Endothelial cell of umbilical vein (primary cell): Measurements from ENCODE around the gene RYR3. TPM values are rescaled to one million over a fixed set of nuclear protein-coding genes. Genes with fewer than 3 reads are reported as not detected.

ENCODE experiments used
- BruUV-seq: library from RNA; stranded (reverse); fragments of 400-500 nt; replicated peaks from 2 replicates; lab custom pipeline; 2021; lab: Mats Ljungman, UMichigan
- CTCF ChIA-PET: fragments of 300-600, 350-600 bp; sonication (Branson Sonifier 250); formaldehyde crosslinking; loops from one replicate; lab custom pipeline; 2021; ENCODE audit warnings: antibody characterized with exemption, inconsistent platforms; lab: Charles Lee
- POLR2A ChIA-PET: fragments of 300-600, 350-600 bp; sonication (Branson Sonifier 250); formaldehyde crosslinking; loops from one replicate; lab custom pipeline; 2021; ENCODE audit warnings: antibody characterized with exemption, inconsistent platforms; lab: Charles Lee
- DNase-seq: peaks from one replicate; pipeline ENCODE4 v3.0.0-alpha.2; 2011; ENCODE audit warnings: low read depth, low spot score
- FAIRE-seq: peaks from 2 replicates; lab custom pipeline; 2011; peaks lifted over from hg19 to GRCh38; lab: Jason Lieb, UNC
- H2AFZ ChIP-seq: 2 replicates; pipeline ENCODE4 v1.6.0; 2012; ENCODE audit warnings: low read depth, low read length, control low read depth, inconsistent platforms
- H3K27ac ChIP-seq: 2 replicates; pipeline ENCODE4 v1.5.1; 2011; ENCODE audit warnings: low read depth, mild to moderate bottlenecking, control low read depth, low read length, moderate library complexity; ENCODE audit not compliant: insufficient read depth
- H3K27me3 ChIP-seq, 2 experiments: 2 replicates each; pipeline versions ENCODE4 v1.6.0 to v1.6.1; 2011; ENCODE audit warnings: low read length in 2 of 2, mixed read lengths in 1 of 2; ENCODE audit not compliant: control insufficient read depth in 2 of 2, insufficient read depth in 2 of 2
- H3K36me3 ChIP-seq, 2 experiments: 2 replicates in 1 of 2; 3 replicates in 1 of 2; pipeline ENCODE4 v1.5.1; 2011; ENCODE audit warnings: low read length in 2 of 2, mild to moderate bottlenecking in 1 of 2, moderate library complexity in 1 of 2; ENCODE audit not compliant: control insufficient read depth in 2 of 2, insufficient read depth in 2 of 2; ENCODE audit errors: extremely low read depth in 1 of 2
- H3K4me1 ChIP-seq: 3 replicates; pipeline ENCODE4 v1.5.1; 2011; ENCODE audit warnings: mild to moderate bottlenecking, low read length; ENCODE audit not compliant: control insufficient read depth, insufficient read depth; ENCODE audit errors: extremely low read depth
- H3K4me2 ChIP-seq: 2 replicates; pipeline ENCODE4 v1.6.1; 2011; ENCODE audit warnings: low read length, control low read depth, mixed read lengths; ENCODE audit not compliant: insufficient read depth
- H3K4me3 ChIP-seq, 3 experiments: fragments of 200-600 bp in 1 of 3; sonication (generic), shearing (Covaris generic) in 1 of 3; replicated peaks in 1 of 3; 2 replicates each; pipeline ENCODE4 v1.5.1; 2011 to 2016; ENCODE audit warnings: control low read depth in 3 of 3, low read length in 3 of 3, mild to moderate bottlenecking in 2 of 3, inconsistent platforms in 1 of 3, low read depth in 1 of 3, moderate library complexity in 1 of 3; ENCODE audit not compliant: insufficient read depth in 1 of 3
- H3K79me2 ChIP-seq: 2 replicates; pipeline ENCODE4 v1.6.0; 2012; ENCODE audit warnings: low read length, inconsistent platforms; ENCODE audit not compliant: control insufficient read depth, insufficient read depth
- H3K9ac ChIP-seq: replicated peaks from 2 replicates; pipeline ENCODE3; 2011; ENCODE audit warnings: low read length, control low read depth; ENCODE audit not compliant: insufficient read depth; ENCODE audit errors: extremely low read depth
- H3K9me1 ChIP-seq: replicated peaks from 3 replicates; pipeline ENCODE4 v1.6.0; 2011; ENCODE audit warnings: mild to moderate bottlenecking, low read length; ENCODE audit not compliant: control insufficient read depth, insufficient read depth; ENCODE audit errors: extremely low read depth
- H3K9me3 ChIP-seq: replicated peaks from 2 replicates; pipeline ENCODE4 v1.5.1; 2012; ENCODE audit warnings: low read length, inconsistent platforms; ENCODE audit not compliant: control insufficient read depth, insufficient read depth
- H4K20me1 ChIP-seq: replicated peaks from 2 replicates; pipeline ENCODE3; 2011; ENCODE audit warnings: mild to moderate bottlenecking, low read length; ENCODE audit not compliant: control insufficient read depth, insufficient read depth; ENCODE audit errors: extremely low read depth
- CTCF ChIP-seq, 2 donors: IDR thresholded peaks; 1 replicate in 1 of 2; 2 replicates in 1 of 2; pipeline ENCODE4 v1.5.1; 2011; ENCODE audit warnings: low read length in 2 of 2, mild to moderate bottlenecking in 2 of 2, moderate library complexity in 2 of 2, control low read depth in 1 of 2, inconsistent platforms in 1 of 2, low read depth in 1 of 2; ENCODE audit not compliant: insufficient read depth in 1 of 2; ENCODE audit errors: extremely low read depth in 1 of 2
- EZH2 ChIP-seq: IDR thresholded peaks from 2 replicates; pipeline ENCODE4 v1.6.1; 2012; ENCODE audit warnings: borderline replicate concordance, low read depth, mild to moderate bottlenecking, moderate library complexity, low read length, inconsistent platforms; ENCODE audit not compliant: severe bottlenecking
- FOS ChIP-seq: IDR thresholded peaks from 2 replicates; pipeline ENCODE4 v1.6.1; 2011; ENCODE audit warnings: mild to moderate bottlenecking, low read length, moderate library complexity, borderline replicate concordance; ENCODE audit not compliant: insufficient read depth
- GATA2 ChIP-seq: IDR thresholded peaks from 2 replicates; pipeline ENCODE4 v1.7.0; 2011; ENCODE audit warnings: low read depth, mild to moderate bottlenecking, moderate library complexity, mixed read lengths, low read length; ENCODE audit not compliant: insufficient read length, insufficient read depth
- JUN ChIP-seq: IDR thresholded peaks from 2 replicates; pipeline ENCODE4 v1.6.1; 2011; ENCODE audit warnings: borderline replicate concordance, low read depth; ENCODE audit not compliant: insufficient read length, insufficient read depth
- MAX ChIP-seq: IDR thresholded peaks from 2 replicates; pipeline ENCODE4 v1.6.1; 2011; ENCODE audit not compliant: insufficient read depth, insufficient read length
- MYC ChIP-seq: IDR thresholded peaks from one replicate; pipeline ENCODE4 v1.6.1; 2011; ENCODE audit warnings: mild to moderate bottlenecking, low read depth, low read length
- POLR2A ChIP-seq: IDR thresholded peaks from 2 replicates; pipeline ENCODE4 v1.6.1; 2012; ENCODE audit warnings: low read depth, mild to moderate bottlenecking, control low read depth, low read length
- POLR2AphosphoS5 ChIP-seq: IDR thresholded peaks from 2 replicates; pipeline ENCODE4 v1.6.1; 2012; ENCODE audit warnings: low read depth, mild to moderate bottlenecking, control low read depth, low read length, moderate library complexity; ENCODE audit not compliant: insufficient read depth
- dilution Hi-C: fragments of 300-500 bp; cut with MboI; formaldehyde crosslinking; loops from one replicate; pipeline ENCODE4 v1.15.0; 2019; ENCODE audit warnings: low sequenced_read_pairs; ENCODE audit not compliant: extremely low pct_ligation_motif_present
- intact Hi-C: fragments of 100-400 bp; cut with micrococcal nuclease; formaldehyde crosslinking; loops from one replicate; pipeline ENCODE4 v1.10.0; 2022
- polyA plus RNA-seq, 4 experiments: library from polyadenylated mRNA; depleted of rRNA in 3 of 4; stranded (reverse) in 3 of 4; unstranded in 1 of 4; fragments of >200 nt; gene quantifications; 2 replicates each; pipeline versions ENCODE4 v1.2.1 to v1.2.3, GENCODE V29; 2011 to 2012; ENCODE audit warnings: missing spikeins in 1 of 4
- total RNA-seq: library from RNA; stranded (reverse); gene quantifications from 2 replicates; pipeline ENCODE4 v1.2.3, GENCODE V29; 2021

RYR3 gene
- total and polyA plus RNA-seq, 2 donors (not counting 3 experiments of a cell fraction or from before 2014, with no cell fraction given): not detected

- Histone ChIP-seq H3K27ac (no peak overlapping the region), H3K27me3 (no peaks in the 10 kb centered on the region), H3K4me1 (no peaks in the 10 kb centered on the region), H3K9me3 (no peaks in the 10 kb centered on the region), H3K9ac (no peak overlapping the region), H3K4me3 (no peak overlapping the region), H4K20me1 (no peaks in the 10 kb centered on the region), H3K9me1 (no peaks in the 10 kb centered on the region), H3K79me2 (no peaks in the 10 kb centered on the region), H3K36me3 (no peaks in the 10 kb centered on the region), H3K4me2 (no peak overlapping the region), H2AFZ (no peak overlapping the region)
- ChIA-PET POLR2A (no interaction called here), CTCF (interaction anchor here (0.7 to 1.4 kb wide), 2 partner anchors 16 to 202 kb away, joined by 3 to 6 read pairs; no protein-coding TSS in a partner anchor)
- FAIRE-seq: no peak
- DNase-seq: no peak
- dilution Hi-C loops: no loop called here
- intact Hi-C loops: no loop called here
- BruUV-seq: no TSS peak
- TF ChIP-seq CTCF (IDR thresholded peaks at IDR 0.05; ENCODE audit: extremely low read depth in 1 of 2, insufficient read depth in 1 of 2, low read depth in 1 of 2, low read length in 2 of 2) (no peak), POLR2A (no peak), MYC (no peak), FOS (no peak), MAX (no peak), POLR2AphosphoS5 (no peak), GATA2 (no peak), EZH2 (no peak), JUN (no peak)
Observed at GRCh38 chr15:33494306-33494705, 183.5 kb downstream of the RYR3 start.
